A673 (cell line): ENCODE data around the gene CD3E. TPM values are rescaled to one million over a fixed set of nuclear protein-coding genes. Genes with fewer than 3 reads are reported as not detected.

ENCODE experiments used
- BruUV-seq: library from RNA; stranded (reverse); fragments of 400-500 nt; replicated peaks from 2 replicates; lab custom pipeline; 2021; lab: Mats Ljungman, UMichigan
- CTCF ChIA-PET: fragments of 300-600 bp; sonication (Branson Sonifier 250); formaldehyde crosslinking; loops from one replicate; lab custom pipeline; 2022; ENCODE audit warnings: antibody characterized with exemption; lab: Charles Lee
- POLR2A ChIA-PET: fragments of 300-600 bp; sonication (Branson Sonifier 250); formaldehyde crosslinking; loops from one replicate; lab custom pipeline; 2022; ENCODE audit warnings: antibody characterized with exemption; ENCODE audit not compliant: low non-redundant PET; lab: Charles Lee
- DNase-seq: peaks from one replicate; pipeline ENCODE4 v3.0.0-alpha.2; 2015; ENCODE audit warnings: low spot score
- H3K27ac ChIP-seq: fragments of 200-600 bp; sonication (generic); 2 replicates; pipeline ENCODE4 v1.5.1; 2016; ENCODE audit warnings: mixed run types, low read depth, mild to moderate bottlenecking, mixed read lengths, antibody characterized with exemption, low read length; ENCODE audit not compliant: poor library complexity, severe bottlenecking
- H3K27me3 ChIP-seq: fragments of 200-600 bp; sonication (generic); replicated peaks from 2 replicates; pipeline ENCODE4 v1.6.1; 2017; ENCODE audit warnings: mixed run types, low read depth, mild to moderate bottlenecking, mixed read lengths, antibody characterized with exemption, low read length; ENCODE audit not compliant: insufficient read depth, poor library complexity
- H3K36me3 ChIP-seq: fragments of 200-600 bp; sonication (generic); 2 replicates; pipeline ENCODE4 v1.6.1; 2016; ENCODE audit warnings: mixed run types, mild to moderate bottlenecking, mixed read lengths, antibody characterized with exemption, low read length; ENCODE audit not compliant: insufficient read depth, poor library complexity, severe bottlenecking
- H3K4me1 ChIP-seq: fragments of 200-600 bp; sonication (generic); 2 replicates; pipeline ENCODE4 v1.6.1; 2017; ENCODE audit warnings: mixed run types, mild to moderate bottlenecking, mixed read lengths, antibody characterized with exemption, low read length; ENCODE audit not compliant: insufficient read depth, poor library complexity, severe bottlenecking
- H3K4me3 ChIP-seq: fragments of 200-600 bp; sonication (generic); 2 replicates; pipeline ENCODE4 v1.5.1; 2016; ENCODE audit warnings: low read depth, mixed run types, mild to moderate bottlenecking, mixed read lengths, low read length; ENCODE audit not compliant: poor library complexity, severe bottlenecking
- H3K9me3 ChIP-seq: fragments of 200-600 bp; sonication (generic); 2 replicates; pipeline ENCODE4 v1.6.1; 2016; ENCODE audit warnings: mixed run types, low read depth, mild to moderate bottlenecking, mixed read lengths, antibody characterized with exemption, low read length; ENCODE audit not compliant: poor library complexity, severe bottlenecking
- EZH2 ChIP-seq: fragments of 200-600 bp; sonication (generic); IDR thresholded peaks from 2 replicates; pipeline ENCODE4 v1.6.1; 2017; ENCODE audit warnings: borderline replicate concordance, low read depth, mild to moderate bottlenecking, mixed read lengths, antibody characterized with exemption, low read length; ENCODE audit not compliant: poor library complexity, severe bottlenecking
- intact Hi-C: fragments of 100-400 bp; cut with micrococcal nuclease; formaldehyde crosslinking; loops from one replicate; pipeline ENCODE4 v1.10.0; 2022; ENCODE audit not compliant: unreplicated experiment
- total RNA-seq: library from RNA; stranded (reverse); gene quantifications from 2 replicates; pipeline ENCODE4 v1.2.3, GENCODE V29; 2021
- TF ChIP-seq, protein P1 (sequence below): fragments of 300-800, 200-600 bp; sonication (generic); conservative IDR thresholded peaks from 2 replicates; pipeline ENCODE4 v1.5.1; 2017; ENCODE audit warnings: low read depth, mild to moderate bottlenecking, antibody characterized with exemption, low read length, moderate library complexity, mixed read lengths

CD3E gene
- total RNA-seq, 1 experiment from 2014 or later, result not detected

DNA sequence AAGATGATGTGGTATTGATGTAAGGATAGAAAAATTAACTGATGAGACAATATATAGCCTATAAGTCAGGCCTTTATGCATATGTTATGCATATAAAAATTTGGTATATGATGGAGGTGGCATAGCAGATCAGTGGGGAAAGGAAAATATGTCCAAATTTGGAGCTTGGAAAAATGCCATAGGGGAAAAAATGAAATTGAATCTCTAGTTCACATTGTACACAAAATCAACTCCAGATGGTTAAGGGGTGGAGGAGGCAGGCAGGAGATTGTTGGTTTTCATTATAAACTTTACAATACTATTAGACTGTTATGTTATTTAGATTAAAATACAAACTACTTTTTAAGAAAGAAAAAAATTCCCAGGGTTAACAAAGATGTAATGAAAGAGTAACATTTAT is 15.1 kb upstream of the CD3E start:
- Histone ChIP-seq H3K4me3 (no peak overlapping the region), H3K4me1 (no peaks in the 10 kb centered on the region), H3K27me3 (peaks cover 22% of the 10 kb centered on the region), H3K27ac (no peak overlapping the region), H3K9me3 (no peaks in the 10 kb centered on the region), H3K36me3 (no peaks in the 10 kb centered on the region)
- intact Hi-C loops, result no loop called here
- DNase-seq, result no peak
- ChIA-PET CTCF (no interaction called here), POLR2A (no interaction called here)
- no TSS peak for BruUV-seq
- TF ChIP-seq EZH2, result no peak
- TF ChIP-seq, protein P1, sequence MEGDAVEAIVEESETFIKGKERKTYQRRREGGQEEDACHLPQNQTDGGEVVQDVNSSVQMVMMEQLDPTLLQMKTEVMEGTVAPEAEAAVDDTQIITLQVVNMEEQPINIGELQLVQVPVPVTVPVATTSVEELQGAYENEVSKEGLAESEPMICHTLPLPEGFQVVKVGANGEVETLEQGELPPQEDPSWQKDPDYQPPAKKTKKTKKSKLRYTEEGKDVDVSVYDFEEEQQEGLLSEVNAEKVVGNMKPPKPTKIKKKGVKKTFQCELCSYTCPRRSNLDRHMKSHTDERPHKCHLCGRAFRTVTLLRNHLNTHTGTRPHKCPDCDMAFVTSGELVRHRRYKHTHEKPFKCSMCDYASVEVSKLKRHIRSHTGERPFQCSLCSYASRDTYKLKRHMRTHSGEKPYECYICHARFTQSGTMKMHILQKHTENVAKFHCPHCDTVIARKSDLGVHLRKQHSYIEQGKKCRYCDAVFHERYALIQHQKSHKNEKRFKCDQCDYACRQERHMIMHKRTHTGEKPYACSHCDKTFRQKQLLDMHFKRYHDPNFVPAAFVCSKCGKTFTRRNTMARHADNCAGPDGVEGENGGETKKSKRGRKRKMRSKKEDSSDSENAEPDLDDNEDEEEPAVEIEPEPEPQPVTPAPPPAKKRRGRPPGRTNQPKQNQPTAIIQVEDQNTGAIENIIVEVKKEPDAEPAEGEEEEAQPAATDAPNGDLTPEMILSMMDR, result no peak

DNA sequence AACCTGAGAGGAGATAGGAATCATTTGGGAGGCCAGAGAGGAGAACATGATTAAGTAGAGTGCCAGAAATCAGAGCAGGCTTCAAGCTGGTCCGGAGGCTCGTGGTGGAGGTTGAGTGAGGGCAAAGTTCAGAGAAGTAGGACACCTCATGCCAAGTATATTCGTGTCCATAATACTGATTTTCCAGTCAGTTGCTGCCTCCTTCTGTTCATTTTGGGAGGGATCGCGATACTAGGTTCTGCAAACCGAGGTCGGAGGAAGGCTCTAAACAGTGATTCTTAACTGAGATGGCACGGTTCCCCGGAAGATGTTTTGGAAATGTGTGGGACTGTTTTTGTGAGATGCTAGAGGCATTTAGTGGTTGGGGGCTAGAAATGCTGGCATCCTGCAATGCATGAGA is 13.6 kb upstream of the CD3E start:
- Histone ChIP-seq H3K9me3 (no peaks in the 10 kb centered on the region), H3K27ac (no peak overlapping the region), H3K36me3 (no peaks in the 10 kb centered on the region), H3K4me3 (no peak overlapping the region), H3K27me3 (peaks cover 22% of the 10 kb centered on the region), H3K4me1 (no peaks in the 10 kb centered on the region)
- intact Hi-C loops, result loop anchor here (10.0 kb wide), 1 partner anchor 194 kb away; no protein-coding TSS in a partner anchor
- DNase-seq, result no peak
- TF ChIP-seq, protein P1, result peak; percentile 34; the same call in 1 of the 2 replicates
- TF ChIP-seq EZH2, result no peak
- ChIA-PET CTCF (interaction anchor here (0.6 kb wide), 1 partner anchor 225 kb away, joined by 5 read pairs; no protein-coding TSS in a partner anchor), POLR2A (no interaction called here)
- BruUV-seq, result no TSS peak

DNA sequence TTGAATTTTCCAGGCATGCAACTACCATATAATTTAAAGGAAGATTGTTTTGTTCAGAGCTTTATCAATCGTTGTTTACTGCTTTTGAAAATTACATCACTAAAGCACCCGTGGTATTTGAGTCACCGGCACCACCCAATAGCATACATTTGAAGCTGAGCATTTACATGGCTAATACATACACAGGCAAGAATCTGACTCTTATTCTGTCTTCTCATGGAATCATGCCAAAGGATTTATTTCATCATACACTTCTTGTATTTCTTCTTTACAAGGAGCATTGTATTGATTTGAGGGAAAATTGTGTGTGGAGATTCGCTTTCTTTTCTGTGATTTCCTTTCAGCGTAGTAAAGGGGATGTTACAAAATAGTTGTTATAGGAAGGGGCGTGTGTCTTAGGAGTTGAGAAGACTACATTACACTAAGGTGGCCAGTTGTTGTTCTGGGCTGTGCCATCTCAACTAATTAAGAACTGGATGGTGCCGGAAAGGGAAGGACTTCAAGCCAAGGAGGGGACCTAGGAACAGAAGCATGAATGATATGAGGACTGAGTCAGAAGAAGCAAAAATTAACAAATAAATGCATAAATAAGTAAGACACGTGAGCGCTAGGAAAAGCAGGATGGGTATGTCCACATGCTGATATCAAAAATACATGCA is 12.9 kb upstream of the CD3E start:
- intact Hi-C loops, result loop anchor here (10.0 kb wide), 1 partner anchor 193 kb away; no protein-coding TSS in a partner anchor
- ChIA-PET POLR2A (no interaction called here), CTCF (interaction anchor here (0.6 kb wide), 1 partner anchor 224 kb away, joined by 5 read pairs; no protein-coding TSS in a partner anchor)
- no TSS peak for BruUV-seq
- no peak overlapping the region for H3K4me3 ChIP-seq
- no peak for DNase-seq
- H3K27ac ChIP-seq, result no peak overlapping the region
- H3K9me3 ChIP-seq, result no peaks in the 10 kb centered on the region
- no peaks in the 10 kb centered on the region for H3K36me3 ChIP-seq
- peaks cover 19% of the 10 kb centered on the region for H3K27me3 ChIP-seq
- H3K4me1 ChIP-seq, result no peaks in the 10 kb centered on the region
- TF ChIP-seq, protein P1, result no peak
- TF ChIP-seq EZH2, result no peak
